IMR-90 (cell line): ENCODE measurements around the gene PLCG2. TPM values are rescaled to one million over a fixed set of nuclear protein-coding genes. Genes with fewer than 3 reads are reported as not detected.

Source experiments
- ATAC-seq: fragments of 200-7000 bp; cut with Tn5 transposase; 2 replicates; pipeline ENCODE4 v1.9.1; 2020; ENCODE audit warnings: low read depth, mild to moderate bottlenecking, moderate library complexity
- BruUV-seq: library from RNA; stranded (reverse); fragments of 400-500 nt; replicated peaks from 2 replicates; lab custom pipeline; 2021; lab: Mats Ljungman, UMichigan
- CTCF ChIA-PET: fragments of 300-600 bp; formaldehyde crosslinking; extraction: SDS; loops from one replicate; lab custom pipeline; 2021; ENCODE audit warnings: antibody characterized with exemption; lab: Yijun Ruan, JAX
- POLR2A ChIA-PET: fragments of 300-600 bp; sonication (Branson Sonifier 250); formaldehyde crosslinking; loops from one replicate; lab custom pipeline; 2022; ENCODE audit warnings: antibody characterized with exemption; ENCODE audit not compliant: unreplicated experiment; lab: Charles Lee
- DNase-seq: peaks from one replicate; pipeline ENCODE4 v3.0.0; 2013
- H2AFZ ChIP-seq: replicated peaks from 2 replicates; pipeline ENCODE3; 2013; ENCODE audit warnings: low read length, mild to moderate bottlenecking; ENCODE audit not compliant: poor library complexity
- H2AK5ac ChIP-seq: 2 replicates; pipeline ENCODE4 v1.6.1; 2013; ENCODE audit warnings: low read depth, low read length, inconsistent platforms
- H2AK9ac ChIP-seq: replicated peaks from 2 replicates; pipeline ENCODE3; 2013; ENCODE audit warnings: mild to moderate bottlenecking, low read depth, low read length, moderate library complexity; ENCODE audit not compliant: poor library complexity
- H2BK120ac ChIP-seq: 2 replicates; pipeline ENCODE4 v1.6.1; 2013; ENCODE audit warnings: low read depth, low read length, inconsistent platforms
- H2BK15ac ChIP-seq: 3 replicates; pipeline ENCODE4 v1.6.1; 2013; ENCODE audit warnings: low read depth, low read length, inconsistent platforms
- H2BK20ac ChIP-seq: 2 replicates; pipeline ENCODE4 v1.6.1; 2013; ENCODE audit warnings: low read depth, mild to moderate bottlenecking, inconsistent platforms, low read length, moderate library complexity
- H2BK5ac ChIP-seq: 2 replicates; pipeline ENCODE4 v1.6.1; 2013; ENCODE audit warnings: mild to moderate bottlenecking, low read depth, low read length, inconsistent platforms; ENCODE audit not compliant: poor library complexity, severe bottlenecking
- H3K14ac ChIP-seq: replicated peaks from 2 replicates; pipeline ENCODE4 v1.6.1; 2013; ENCODE audit warnings: low read depth, low read length, inconsistent platforms
- H3K18ac ChIP-seq: 2 replicates; pipeline ENCODE4 v1.6.1; 2013; ENCODE audit warnings: low read depth, low read length, control low read depth
- H3K23ac ChIP-seq: 2 replicates; pipeline ENCODE4 v1.6.1; 2013; ENCODE audit warnings: low read depth, low read length, inconsistent platforms
- H3K27ac ChIP-seq: 2 replicates; pipeline ENCODE4 v1.5.1; 2013; ENCODE audit warnings: mild to moderate bottlenecking, control low read depth, low read length; ENCODE audit not compliant: insufficient read depth
- H3K27me3 ChIP-seq: 2 replicates; pipeline ENCODE4 v1.6.1; 2013; ENCODE audit warnings: low read length; ENCODE audit not compliant: control insufficient read depth, insufficient read depth
- H3K36me3 ChIP-seq: 2 replicates; pipeline ENCODE4 v1.6.1; 2013; ENCODE audit warnings: low read length, mixed read lengths; ENCODE audit not compliant: control insufficient read depth, insufficient read depth
- H3K4ac ChIP-seq: 2 replicates; pipeline ENCODE4 v1.6.1; 2013; ENCODE audit warnings: low read depth, low read length, inconsistent platforms
- H3K4me1 ChIP-seq: 2 replicates; pipeline ENCODE4 v1.6.1; 2013; ENCODE audit warnings: low read length, mixed read lengths; ENCODE audit not compliant: control insufficient read depth, insufficient read depth
- H3K4me2 ChIP-seq: 2 replicates; pipeline ENCODE4 v1.6.1; 2013; ENCODE audit warnings: low read depth, mild to moderate bottlenecking, control low read depth, low read length, moderate library complexity
- H3K4me3 ChIP-seq: 2 replicates; pipeline ENCODE4 v1.5.1; 2013; ENCODE audit warnings: low read depth, mild to moderate bottlenecking, control low read depth, low read length, moderate library complexity; ENCODE audit not compliant: insufficient read depth
- H3K56ac ChIP-seq: 2 replicates; pipeline ENCODE4 v1.6.1; 2013; ENCODE audit warnings: low read length, inconsistent platforms; ENCODE audit not compliant: insufficient read depth; ENCODE audit errors: extremely low read depth
- H3K79me1 ChIP-seq, 2 experiments: 2 replicates each; pipeline ENCODE4 v1.6.1; 2013; ENCODE audit warnings: low read length in 2 of 2, inconsistent platforms in 1 of 2, low read depth in 1 of 2
- H3K9ac ChIP-seq: 2 replicates; pipeline ENCODE4 v1.6.1; 2013; ENCODE audit warnings: low read depth, low read length, control low read depth
- H3K9me1 ChIP-seq: 2 replicates; pipeline ENCODE4 v1.6.1; 2013; ENCODE audit warnings: low read length, inconsistent platforms; ENCODE audit not compliant: insufficient read depth
- H3K9me3 ChIP-seq: 2 replicates; pipeline ENCODE4 v1.6.1; 2013; ENCODE audit warnings: low read length; ENCODE audit not compliant: control insufficient read depth, insufficient read depth
- H4K20me1 ChIP-seq: 2 replicates; pipeline ENCODE4 v1.6.1; 2013; ENCODE audit warnings: low read length, inconsistent platforms; ENCODE audit not compliant: insufficient read depth
- H4K5ac ChIP-seq: 2 replicates; pipeline ENCODE4 v1.6.1; 2013; ENCODE audit warnings: mild to moderate bottlenecking, low read depth, low read length, control low read depth
- H4K8ac ChIP-seq, 2 experiments: 2 replicates each; pipeline ENCODE4 v1.6.1; 2013; ENCODE audit warnings: low read depth in 2 of 2, low read length in 2 of 2, control low read depth in 1 of 2, inconsistent platforms in 1 of 2
- H4K91ac ChIP-seq: 2 replicates; pipeline ENCODE4 v1.6.1; 2013; ENCODE audit warnings: low read depth, low read length, inconsistent platforms; ENCODE audit not compliant: insufficient read depth
- CEBPB ChIP-seq: IDR thresholded peaks from 2 replicates; pipeline ENCODE4 v1.6.1; 2012; ENCODE audit warnings: low read depth, low read length, improper control_type of control experiment
- CHD1 ChIP-seq: IDR thresholded peaks from 2 replicates; pipeline ENCODE4 v1.6.1; 2012; ENCODE audit warnings: low read depth, low read length, improper control_type of control experiment
- CTCF ChIP-seq: conservative IDR thresholded peaks from 2 replicates; pipeline ENCODE4 v1.5.1; 2012; ENCODE audit warnings: mild to moderate bottlenecking, low read depth, low read length, improper control_type of control experiment
- ELK1 ChIP-seq: fragments of 150-350 bp; IDR thresholded peaks from 2 replicates; pipeline ENCODE4 v1.6.1; 2016; ENCODE audit warnings: low read depth, mild to moderate bottlenecking, low read length, moderate library complexity, borderline replicate concordance
- MAFK ChIP-seq: IDR thresholded peaks from 2 replicates; pipeline ENCODE4 v1.6.1; 2012; ENCODE audit warnings: low read depth, low read length, improper control_type of control experiment
- MAZ ChIP-seq: IDR thresholded peaks from 2 replicates; pipeline ENCODE4 v1.6.1; 2012; ENCODE audit warnings: low read depth, mild to moderate bottlenecking, low read length, improper control_type of control experiment, moderate library complexity, borderline replicate concordance
- NFE2L2 ChIP-seq: fragments of 150-350 bp; IDR thresholded peaks from 2 replicates; pipeline ENCODE4 v1.6.1; 2016; ENCODE audit warnings: low read depth, mild to moderate bottlenecking, low read length
- POLR2A ChIP-seq: IDR thresholded peaks from 2 replicates; pipeline ENCODE4 v1.6.1; 2012; ENCODE audit warnings: mild to moderate bottlenecking, low read depth, low read length
- RCOR1 ChIP-seq: IDR thresholded peaks from 2 replicates; pipeline ENCODE4 v1.6.1; 2012; ENCODE audit warnings: mild to moderate bottlenecking, low read length, improper control_type of control experiment; ENCODE audit not compliant: insufficient replicate concordance
- RFX5 ChIP-seq: IDR thresholded peaks from 2 replicates; pipeline ENCODE4 v1.8.0; 2012; ENCODE audit warnings: low read depth, mild to moderate bottlenecking, low read length, moderate library complexity
- SMC3 ChIP-seq: fragments of 150-350 bp; IDR thresholded peaks from 2 replicates; pipeline ENCODE4 v1.6.1; 2016; ENCODE audit warnings: low read depth, mild to moderate bottlenecking, antibody characterized with exemption, low read length, moderate library complexity
- WGBS, 2 experiments: methylation state at CpG; one replicate each; pipeline versions ENCODE4 v1.1.5 to v1.1.7; 2013; ENCODE audit warnings: missing lambda C conversion rate in 2 of 2; ENCODE audit not compliant: insufficient read length in 1 of 2; ENCODE audit errors: extremely low coverage in 2 of 2; 5-methylcytosine and 5-hydroxymethylcytosine counted together
- dilution Hi-C: fragments of 300-500 bp; cut with HindIII; formaldehyde crosslinking; loops from one replicate; pipeline ENCODE4 v1.14.3; 2018; ENCODE audit warnings: low sequenced_read_pairs; ENCODE audit not compliant: unreplicated experiment
- in situ Hi-C: fragments of 300-500 bp; cut with MboI; formaldehyde crosslinking; loops from 3 replicates; pipeline ENCODE4 v1.14.3; 2019; ENCODE audit warnings: low sequenced_read_pairs, inconsistent platforms, mixed read lengths
- intact Hi-C: fragments of 100-400 bp; cut with micrococcal nuclease; formaldehyde crosslinking; loops from 2 replicates; pipeline ENCODE4 v1.10.0; 2022
- polyA plus RNA-seq, 3 experiments: library from polyadenylated mRNA; depleted of rRNA; stranded (reverse); fragments of >200 nt; gene quantifications; 2 replicates each; pipeline ENCODE4 v1.2.3, GENCODE V29; 2012; ENCODE audit warnings: low replicate concordance in 1 of 3
- total RNA-seq: library from RNA; depleted of rRNA; stranded (reverse); fragments of >200 nt; gene quantifications from 2 replicates; pipeline ENCODE4 v1.2.3, GENCODE V29; 2012

PLCG2 gene
- total and polyA plus RNA-seq, 2 of the 4 experiments (the other 2 are of a cell fraction): 0.14 to 0.18 TPM

- no peak for TF ChIP-seq ELK1
- TF ChIP-seq MAFK: no peak
- no peak for TF ChIP-seq NFE2L2
Observed at GRCh38 chr16:81746566-81746965, 32.5 kb upstream of the PLCG2 start (continued).

- no peak overlapping the region for H2AFZ ChIP-seq
- H3K27me3 ChIP-seq: peaks cover 3% of the 10 kb centered on the region
- intact Hi-C loops: no loop called here
- no peak overlapping the region for H2BK120ac ChIP-seq
- H3K9me3 ChIP-seq: no peaks in the 10 kb centered on the region
- DNase-seq: no peak
- no peak overlapping the region for H4K8ac ChIP-seq
- no peak overlapping the region for H2BK20ac ChIP-seq
- no peak overlapping the region for H3K56ac ChIP-seq
- no peaks in the 10 kb centered on the region for H3K36me3 ChIP-seq
- H3K27ac ChIP-seq: no peak overlapping the region
- H3K4ac ChIP-seq: no peak overlapping the region
- no CpG with 5 or more reads among the region's 7 CpGs for WGBS, 2 experiments
- CTCF ChIA-PET: no interaction called here
- H3K4me1 ChIP-seq: peaks cover 2% of the 10 kb centered on the region; the same call in 1 of the 2 replicates
- H4K20me1 ChIP-seq: no peaks in the 10 kb centered on the region
- H3K79me1 ChIP-seq: no peaks in the 10 kb centered on the region
- no peak overlapping the region for H3K4me3 ChIP-seq
- no peak overlapping the region for H3K14ac ChIP-seq
- no peak overlapping the region for H2AK9ac ChIP-seq
- H3K9me1 ChIP-seq: no peaks in the 10 kb centered on the region
- no peak for ATAC-seq
- no peak overlapping the region for H2AK5ac ChIP-seq
- H4K91ac ChIP-seq: no peak overlapping the region
- no peak overlapping the region for H3K23ac ChIP-seq
- no peak overlapping the region for H3K18ac ChIP-seq
- no peak overlapping the region for H3K4me2 ChIP-seq
- H3K9ac ChIP-seq: no peak overlapping the region
- in situ Hi-C loops: loop anchor here (25.0 kb wide), 2 partner anchors 711 to 1561 kb away; partner anchors contain the start of gene ATMIN
- H2BK5ac ChIP-seq: no peak overlapping the region
- H4K5ac ChIP-seq: no peak overlapping the region
- no peak overlapping the region for H2BK15ac ChIP-seq
- BruUV-seq: no TSS peak
- dilution Hi-C loops: no loop called here
- POLR2A ChIA-PET: no interaction called here
- TF ChIP-seq CHD1 (no peak), SMC3 (no peak), CEBPB (no peak), RCOR1 (no peak), POLR2A (no peak), CTCF (no peak), RFX5 (no peak), MAZ (no peak), ELK1 (no peak)
Observed at GRCh38 chr16:81748476-81749198, 30.5 kb upstream of the PLCG2 start.
